LoVo (cell line): ENCODE data around the gene PAX3.

Source experiments
- DNase-seq: peaks from one replicate; pipeline ENCODE4 v3.0.0-alpha.2; 2016; ENCODE audit warnings: low spot score

Gene PAX3

GRCh38 chr2:222269132-222269531 lies 29.7 kb downstream of the PAX3 start:
- DNase-seq: no peak

- no peak for DNase-seq
Measured at GRCh38 chr2:222268311-222268990, 30.3 kb downstream of the PAX3 start.

- DNase-seq: no peak
Measured at GRCh38 chr2:222264791-222265320, 33.9 kb downstream of the PAX3 start.

GRCh38 chr2:222261504-222261903 lies 37.3 kb downstream of the PAX3 start:
- DNase-seq: no peak

GRCh38 chr2:222257645-222258044 lies 41.2 kb downstream of the PAX3 start:
- no peak for DNase-seq

- DNase-seq: no peak
Measured at GRCh38 chr2:222256250-222256649, 42.5 kb downstream of the PAX3 start.

- DNase-seq: no peak
Measured at GRCh38 chr2:222255090-222255489, 43.7 kb downstream of the PAX3 start.

- no peak for DNase-seq
Measured at GRCh38 chr2:222250313-222250712, 48.5 kb downstream of the PAX3 start.

GRCh38 chr2:222249444-222249843 lies 49.4 kb downstream of the PAX3 start:
- no peak for DNase-seq

GRCh38 chr2:222248818-222249217 lies 50.0 kb downstream of the PAX3 start:
- DNase-seq: no peak

GRCh38 chr2:222248256-222248655 lies 50.5 kb downstream of the PAX3 start:
- no peak for DNase-seq

- no peak for DNase-seq
Measured at GRCh38 chr2:222242532-222242931, 56.3 kb downstream of the PAX3 start.

- DNase-seq: no peak
Measured at GRCh38 chr2:222241128-222241870, 57.5 kb downstream of the PAX3 start.

GRCh38 chr2:222240676-222241049 lies 58.1 kb downstream of the PAX3 start:
- DNase-seq: no peak

GRCh38 chr2:222239945-222240675 lies 58.7 kb downstream of the PAX3 start:
- no peak for DNase-seq

- no peak for DNase-seq
Measured at GRCh38 chr2:222239091-222239490, 59.7 kb downstream of the PAX3 start.

- DNase-seq: no peak
Measured at GRCh38 chr2:222238072-222238471, 60.7 kb downstream of the PAX3 start.

- DNase-seq: no peak
Measured at GRCh38 chr2:222232839-222233238, 66.0 kb downstream of the PAX3 start.

GRCh38 chr2:222232372-222232771 lies 66.4 kb downstream of the PAX3 start:
- no peak for DNase-seq

GRCh38 chr2:222228054-222228453 lies 70.7 kb downstream of the PAX3 start:
- no peak for DNase-seq

- DNase-seq: no peak
Measured at GRCh38 chr2:222218786-222219185, 80.0 kb downstream of the PAX3 start.

GRCh38 chr2:222217712-222218111 lies 81.1 kb downstream of the PAX3 start:
- DNase-seq: no peak

GRCh38 chr2:222214885-222215284 lies 83.9 kb downstream of the PAX3 start:
- no peak for DNase-seq
